ENCODE measurements around the gene PEDS1.
"Not testable (repeated sequence)": the region's sequence is repeated elsewhere in the genome, so short reads cannot be mapped to it uniquely, and the experiment has no call there.

PEDS1 gene

GRCh38 chr20:50111829-50112495, 41.6 kb downstream of the PEDS1 start:
- peak; percentile 9 for DNase-seq

GRCh38 chr20:50111120-50111828, 42.2 kb downstream of the PEDS1 start:
- DNase-seq = peak; percentile 41

GRCh38 chr20:50110141-50111047, 43.1 kb downstream of the PEDS1 start:
- peak; percentile 18 for DNase-seq

- no peak for DNase-seq
These were observed 44.8 kb downstream of the PEDS1 start for GRCh38 chr20:50108556-50109235.

- DNase-seq = no peak
These were observed 45.7 kb downstream of the PEDS1 start for GRCh38 chr20:50107796-50108331.

GRCh38 chr20:50107086-50107660, 46.4 kb downstream of the PEDS1 start:
- no peak for DNase-seq

- not testable (repeated sequence) for DNase-seq
These were observed 46.9 kb downstream of the PEDS1 start for GRCh38 chr20:50106669-50107068.
